NCI-H1048 (cell line): Measurements from ENCODE around the gene ALKBH5.
"Not testable (repeated sequence)": the region's sequence is repeated elsewhere in the genome, so short reads cannot be mapped to it uniquely, and the experiment has no call there.

ENCODE experiments used
- DNase-seq: peaks from one replicate; lab custom pipeline; 2025; lab: John Stamatoyannopoulos, UW

ALKBH5 gene

GRCh38 chr17:18185832-18186626, 2.4 kb downstream of the ALKBH5 start:
- DNase-seq: no peak

DNA sequence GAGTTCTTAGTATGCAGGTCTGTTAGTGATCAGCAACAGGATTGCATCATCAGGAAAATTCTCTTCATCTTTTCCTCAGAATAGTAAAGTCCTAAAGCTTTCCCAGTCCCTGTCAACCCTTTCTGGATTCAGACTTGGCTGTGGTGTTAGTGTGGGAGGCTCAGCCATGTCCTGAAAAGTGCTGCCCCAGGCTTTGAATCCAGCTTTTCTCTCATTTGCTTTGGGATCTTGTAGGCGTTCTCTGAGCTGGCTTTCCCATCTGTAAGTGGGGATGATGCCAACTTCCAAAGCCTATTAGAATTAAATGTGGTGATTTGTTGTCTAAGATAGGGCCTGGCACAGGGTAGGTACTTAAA, 3.0 kb downstream of the ALKBH5 start:
- DNase-seq: no peak

GRCh38 chr17:18187226-18187625, 3.6 kb downstream of the ALKBH5 start:
- no peak for DNase-seq

- DNase-seq: no peak
Measured at GRCh38 chr17:18187821-18188761, 4.5 kb downstream of the ALKBH5 start.

GRCh38 chr17:18190628-18191235, 7.1 kb downstream of the ALKBH5 start:
- no peak for DNase-seq

DNA sequence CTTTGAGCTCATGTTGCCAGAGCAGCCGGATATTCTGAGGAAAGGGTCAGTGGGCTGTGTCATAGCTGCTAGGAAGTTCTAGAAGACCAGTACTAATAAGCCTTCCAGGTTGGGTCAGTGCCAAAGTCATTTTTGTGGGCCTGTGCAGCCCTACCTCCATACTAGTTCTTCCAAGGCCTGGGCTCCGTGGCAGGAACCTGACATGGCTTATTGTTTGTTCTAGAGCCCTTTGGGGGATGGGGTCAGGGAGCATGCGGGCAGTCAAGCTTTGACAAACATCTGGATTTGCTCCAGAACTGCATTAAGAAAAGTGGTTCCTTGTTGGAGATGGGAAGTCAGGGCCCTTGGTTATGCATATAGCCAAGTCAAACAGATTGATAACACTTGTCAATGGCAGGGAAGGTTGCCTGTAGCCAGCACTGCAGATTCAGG, 7.6 kb downstream of the ALKBH5 start:
- DNase-seq: no peak

DNA sequence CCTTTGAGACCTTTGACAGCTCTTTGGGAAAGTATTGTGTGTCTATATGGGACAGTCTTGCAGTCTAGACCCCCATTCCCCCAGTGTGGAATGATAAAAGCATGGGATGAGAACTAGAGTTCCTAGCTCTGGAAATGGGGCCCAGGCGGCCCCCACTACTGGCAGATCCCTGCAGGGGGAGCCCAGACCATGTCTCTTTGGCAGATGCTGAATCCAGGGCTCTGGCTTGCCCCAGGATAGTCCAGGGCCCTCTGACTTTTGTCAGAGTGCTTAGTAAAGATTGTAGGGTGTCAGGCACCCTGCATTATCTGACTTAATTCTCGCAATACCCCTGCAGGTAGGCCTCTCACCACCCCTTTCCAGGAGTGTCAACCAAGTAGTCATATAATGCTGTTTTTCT, 8.3 kb downstream of the ALKBH5 start:
- DNase-seq: no peak

DNA sequence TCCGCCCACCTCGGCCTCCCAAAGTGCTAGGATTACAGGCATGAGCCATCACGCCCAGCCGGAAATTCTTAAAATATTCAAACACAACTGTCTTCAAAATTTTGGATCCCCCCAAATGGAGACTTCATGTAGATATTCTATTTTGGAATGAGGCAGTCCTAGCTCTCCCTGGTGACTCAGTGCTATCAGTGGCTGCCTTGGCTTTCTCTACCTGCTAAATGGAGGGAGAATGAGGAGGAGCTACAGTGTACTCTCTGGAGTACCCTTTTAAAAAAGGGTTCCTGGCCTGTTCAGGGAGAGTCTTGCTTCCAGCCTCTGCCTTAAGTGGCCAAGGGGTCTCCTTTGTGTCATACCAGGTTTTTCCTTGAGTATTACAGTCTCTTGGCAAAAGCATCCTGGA, 10.8 kb downstream of the ALKBH5 start:
- no peak for DNase-seq

GRCh38 chr17:18194804-18195203, 11.2 kb downstream of the ALKBH5 start:
- no peak for DNase-seq

DNA sequence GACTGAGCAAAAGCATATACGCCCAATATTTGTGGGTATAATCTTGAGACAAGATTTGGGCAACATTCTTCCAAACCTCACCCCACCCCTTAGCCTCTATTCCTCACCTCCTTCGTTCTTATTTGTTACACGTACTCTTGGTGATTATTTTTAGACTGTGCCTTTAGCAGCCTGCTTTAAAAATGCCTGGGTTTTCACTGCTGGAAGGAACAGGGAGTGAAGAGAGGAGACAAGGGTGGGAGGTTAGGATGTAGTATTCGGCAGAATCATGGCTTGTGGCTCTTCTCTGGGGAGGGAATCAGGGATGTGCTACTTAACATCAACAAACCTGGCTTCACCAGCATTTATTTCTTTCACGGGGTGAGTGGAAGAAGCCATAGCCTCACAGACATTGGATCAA, 11.6 kb downstream of the ALKBH5 start:
- no peak for DNase-seq

DNA sequence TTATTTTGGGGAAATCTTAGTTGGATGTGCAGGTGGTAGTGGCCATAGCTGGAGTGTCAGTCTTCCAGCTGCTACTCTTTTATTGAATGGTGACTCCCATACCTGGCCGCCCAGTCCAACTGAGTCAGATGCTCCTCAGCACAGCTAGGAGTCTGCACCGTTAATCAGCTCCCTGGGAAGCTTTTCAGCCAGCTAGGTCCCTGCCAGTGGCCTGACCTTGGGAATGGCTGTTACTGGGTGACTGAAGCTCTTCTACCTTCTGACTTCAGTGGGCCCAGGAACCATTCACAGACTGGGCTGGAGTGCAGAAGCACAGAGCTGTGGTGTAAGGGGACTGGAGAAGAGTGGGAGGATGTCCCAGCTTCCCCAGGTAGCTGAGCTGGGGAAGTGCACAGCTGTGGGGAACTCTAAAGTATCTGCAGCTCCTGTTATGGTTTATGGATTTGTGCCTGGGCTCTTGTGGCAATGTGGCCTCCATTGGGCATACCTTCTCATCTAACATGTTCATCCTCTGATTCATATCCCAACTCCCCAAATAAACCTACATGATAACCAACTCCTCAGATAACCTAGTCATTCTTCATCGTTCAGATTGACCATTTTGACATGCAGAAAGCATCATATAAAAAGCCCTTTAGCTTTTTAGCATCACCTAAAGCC, 14.0 kb downstream of the ALKBH5 start:
- DNase-seq: no peak

DNA sequence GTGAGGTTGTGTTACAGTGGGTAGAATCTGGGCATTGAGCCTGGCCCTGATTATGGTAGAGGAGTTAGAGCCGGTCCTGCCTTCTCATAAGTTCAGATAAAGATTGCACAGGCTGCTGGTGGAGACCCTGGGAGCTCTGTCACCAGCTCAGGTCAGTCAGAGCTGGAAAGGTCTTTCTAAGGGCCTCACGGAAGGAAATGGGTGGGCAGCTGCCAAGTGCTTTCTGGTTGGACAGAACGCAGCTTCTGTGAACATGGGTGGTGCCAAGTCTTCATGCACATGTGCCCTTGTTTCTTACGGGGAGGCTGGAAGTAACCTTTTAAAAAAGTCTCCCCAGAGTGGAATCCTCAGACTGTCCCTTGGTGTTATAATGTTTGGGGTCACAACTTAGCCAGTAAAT, 14.9 kb downstream of the ALKBH5 start:
- no peak for DNase-seq

DNA sequence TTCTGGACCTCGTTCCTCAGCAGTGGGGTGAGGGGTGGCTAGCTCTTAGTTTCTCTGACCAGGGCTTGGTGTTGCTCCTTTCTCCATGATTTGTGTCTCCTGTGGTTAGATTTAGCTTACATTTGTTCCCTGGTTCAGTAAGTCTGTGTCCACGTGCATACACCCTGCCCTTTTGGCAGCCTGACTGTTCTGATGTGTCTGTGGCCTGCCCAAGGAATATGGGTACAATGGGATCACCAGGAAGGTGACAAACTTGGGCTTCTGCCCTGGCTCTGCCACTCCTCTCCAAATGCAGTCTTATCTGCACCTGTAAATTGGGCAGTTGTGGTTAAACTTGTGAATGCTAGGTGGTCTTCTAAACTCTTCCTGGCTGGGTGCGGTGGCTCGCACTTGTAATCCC, 17.5 kb downstream of the ALKBH5 start:
- no peak for DNase-seq

DNA sequence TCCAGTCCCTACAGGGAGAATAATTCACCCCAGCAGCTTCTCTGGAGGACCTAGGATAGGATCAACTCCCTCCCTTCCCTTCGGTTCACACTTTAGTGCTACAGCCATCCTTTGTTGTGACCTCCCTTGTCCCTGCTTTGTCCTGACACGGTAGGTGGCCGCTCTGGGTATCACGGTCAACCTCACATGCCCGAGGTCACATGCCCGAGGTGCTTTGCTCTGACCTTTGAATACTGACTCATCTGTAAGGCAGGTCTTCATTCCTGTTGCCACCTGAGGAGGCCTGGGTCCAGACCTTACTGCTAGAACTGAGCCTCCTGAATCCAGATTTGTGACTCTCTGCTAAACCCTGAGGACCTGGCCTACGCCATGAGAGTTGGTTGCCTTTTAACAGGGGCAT, 19.7 kb downstream of the ALKBH5 start:
- no peak for DNase-seq

DNA sequence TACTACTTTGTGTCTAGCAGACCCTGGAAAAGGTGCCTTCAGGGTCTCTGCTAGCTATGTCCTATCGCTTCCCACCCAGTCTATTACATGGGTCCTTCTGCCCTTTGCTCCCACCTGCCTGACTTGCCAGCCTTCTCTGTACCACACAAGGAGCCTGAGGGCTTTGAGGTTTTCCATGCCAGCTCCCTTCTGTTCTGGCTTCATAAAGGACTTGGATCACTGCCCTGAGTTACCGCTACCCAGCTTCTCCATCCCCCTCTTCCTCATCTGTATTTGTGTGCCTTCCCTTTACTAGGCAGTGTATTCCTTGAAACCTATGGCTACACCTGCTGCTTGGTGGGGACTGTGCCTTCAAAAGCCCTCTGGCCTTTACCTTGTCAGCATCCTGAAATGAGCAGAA, 22.2 kb downstream of the ALKBH5 start:
- no peak for DNase-seq

DNA sequence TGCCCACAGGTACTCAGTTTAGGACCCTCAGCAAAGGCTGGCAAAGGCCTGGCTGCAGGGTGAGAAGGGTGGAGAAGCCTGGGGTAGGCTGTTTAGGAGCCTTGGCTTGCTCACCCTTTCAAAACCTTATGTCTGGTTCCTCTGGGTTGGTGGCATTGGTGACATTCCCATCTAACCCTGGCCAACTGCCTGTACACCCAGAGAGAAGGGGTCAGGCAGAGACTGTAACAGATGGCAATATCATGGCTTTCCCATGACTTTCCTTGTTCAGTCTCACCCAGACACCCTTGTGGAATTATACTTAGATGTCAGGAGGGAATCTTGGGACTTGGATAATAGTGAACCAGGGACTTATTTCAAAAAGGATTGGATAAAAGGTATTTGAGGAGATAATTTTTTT, 23.3 kb downstream of the ALKBH5 start:
- DNase-seq: no peak

- DNase-seq: no peak
Measured at GRCh38 chr17:18208092-18208491, 24.5 kb downstream of the ALKBH5 start.

- DNase-seq: no peak
Measured at GRCh38 chr17:18213666-18214270, 30.1 kb downstream of the ALKBH5 start.

GRCh38 chr17:18216906-18217305, 33.3 kb downstream of the ALKBH5 start:
- not testable (repeated sequence) for DNase-seq

DNA sequence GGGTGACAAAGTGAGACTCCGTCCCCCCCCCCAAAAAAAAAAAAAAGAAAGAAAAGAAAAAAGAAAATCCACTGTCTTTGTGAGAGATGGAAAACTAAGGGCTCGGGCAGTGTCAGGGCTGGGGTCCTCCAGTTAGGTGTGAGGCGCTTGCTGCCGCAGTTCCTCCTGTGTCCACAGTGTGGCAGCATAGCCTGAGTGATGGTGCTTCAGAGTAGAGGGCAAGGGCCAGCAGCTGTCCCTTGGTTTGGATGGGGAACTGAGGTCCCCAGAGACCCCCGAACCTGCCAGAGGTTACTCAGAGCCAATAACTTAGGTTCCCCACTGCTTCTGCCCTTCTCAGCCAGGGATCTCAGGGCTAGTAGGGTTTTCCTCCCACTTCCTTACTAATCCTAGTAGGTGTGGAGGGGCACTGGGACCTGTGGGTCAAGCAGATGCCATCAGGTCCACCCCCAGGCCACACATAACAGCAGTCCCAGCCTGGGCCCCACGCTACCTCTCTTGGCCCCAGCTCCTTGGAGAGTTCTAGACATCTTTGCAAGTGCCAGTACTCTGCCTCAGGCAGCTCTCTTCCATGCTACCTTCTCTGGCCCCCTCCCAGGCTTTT, 33.9 kb downstream of the ALKBH5 start:
- DNase-seq: peak; percentile 21

DNA sequence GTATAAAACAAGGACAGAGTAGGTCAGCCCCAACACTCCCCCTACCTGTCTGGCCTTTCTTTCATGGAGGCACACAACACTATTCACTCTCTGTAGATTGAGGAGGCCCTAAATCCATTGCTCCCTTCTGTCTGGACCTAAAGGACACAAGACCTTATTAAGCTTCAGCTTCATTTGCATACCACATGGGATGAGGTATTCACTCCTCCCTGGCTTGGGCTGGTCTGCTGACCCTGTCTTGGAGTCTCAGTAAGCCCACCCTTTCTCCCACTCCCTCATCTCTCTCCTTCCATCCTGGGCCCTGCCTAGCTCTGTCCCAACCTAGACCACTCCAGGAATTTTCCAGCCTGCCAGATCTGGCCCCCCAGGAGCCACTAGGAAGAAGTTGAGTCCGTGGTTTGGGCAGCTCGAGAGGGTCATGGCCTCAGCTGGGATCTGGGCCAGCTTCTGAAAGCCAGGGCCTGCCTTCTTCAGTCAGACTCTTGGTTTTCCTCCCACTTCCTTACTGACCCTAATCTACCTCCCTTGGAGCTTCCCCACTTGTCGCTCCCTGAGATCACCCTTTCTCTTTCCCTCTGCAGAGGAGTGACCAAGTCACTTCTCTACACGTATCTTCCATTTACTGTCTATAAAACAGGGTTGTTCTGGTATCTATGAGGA, 35.3 kb downstream of the ALKBH5 start:
- no peak for DNase-seq
